ENCODE measurements around the gene ADAMTSL2.

DNA sequence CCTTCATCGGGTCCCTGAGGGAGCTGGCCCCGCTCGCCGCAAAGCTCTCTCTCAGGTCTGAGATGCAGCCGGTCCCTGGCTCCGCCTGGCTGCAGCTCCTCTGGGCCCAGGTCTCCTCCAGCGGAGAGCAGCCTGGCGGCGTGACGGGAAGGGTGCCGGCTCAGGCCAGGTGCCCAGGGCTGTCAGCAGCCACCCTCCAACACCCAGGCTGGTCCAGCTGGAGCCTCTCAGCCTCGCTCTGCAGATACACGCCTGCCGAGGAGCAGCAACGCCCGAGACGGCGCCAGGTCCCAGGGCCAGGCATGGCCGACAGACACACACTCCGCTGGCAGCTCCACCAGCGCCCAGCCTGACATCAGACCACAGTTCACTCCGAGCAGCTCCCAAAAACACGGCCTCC, 49.1 kb downstream of the ADAMTSL2 start:
- no peak for TF ChIP-seq TAF1 (IDR thresholded peaks at IDR 0.05; ENCODE audit: borderline replicate concordance, insufficient read depth, low read length)
- no peak for TF ChIP-seq POLR2AphosphoS5 (IDR thresholded peaks at IDR 0.05; ENCODE audit: low read depth, low read length)
